HEK293T (cell line): Measurements from ENCODE around the gene SAMD14.

ENCODE experiments used
- CTCF ChIA-PET: fragments of 350-600 bp; formaldehyde crosslinking; extraction: SDS; loops from one replicate; lab custom pipeline; 2021; ENCODE audit warnings: antibody characterized with exemption, inconsistent platforms; lab: Yijun Ruan, JAX
- POLR2A ChIA-PET: fragments of 350-600 bp; formaldehyde crosslinking; extraction: SDS; loops from one replicate; lab custom pipeline; 2020; ENCODE audit warnings: antibody characterized with exemption, inconsistent platforms; lab: Yijun Ruan, JAX
- DNase-seq: peaks from one replicate; pipeline ENCODE4 v3.0.0; 2012; ENCODE audit warnings: mixed read lengths; ENCODE audit errors: extremely low spot score
- ARNT ChIP-seq: fragments of 450-650 bp; IDR thresholded peaks from 2 replicates; pipeline ENCODE4 v1.6.1; 2017; ENCODE audit warnings: mild to moderate bottlenecking
- BHLHE40 ChIP-seq: fragments of 450-650 bp; IDR thresholded peaks from 2 replicates; pipeline ENCODE4 v1.6.1; 2016; ENCODE audit warnings: mild to moderate bottlenecking, moderate library complexity, borderline replicate concordance
- CTBP1 ChIP-seq: fragments of 450-650 bp; IDR thresholded peaks from 2 replicates; pipeline ENCODE4 v1.6.1; 2016; ENCODE audit warnings: borderline replicate concordance
- ELF4 ChIP-seq: fragments of 450-650 bp; IDR thresholded peaks from 2 replicates; pipeline ENCODE4 v1.6.1; 2017; ENCODE audit warnings: antibody characterized with exemption
- FOXA1 ChIP-seq: fragments of 450-650 bp; IDR thresholded peaks from 2 replicates; pipeline ENCODE4 v1.6.1; 2016; ENCODE audit warnings: mild to moderate bottlenecking
- FOXK2 ChIP-seq: fragments of 450-650 bp; IDR thresholded peaks from 2 replicates; pipeline ENCODE4 v1.6.1; 2016; ENCODE audit warnings: mild to moderate bottlenecking
- FOXM1 ChIP-seq: fragments of 450-650 bp; IDR thresholded peaks from 2 replicates; pipeline ENCODE4 v1.6.1; 2017; ENCODE audit warnings: mild to moderate bottlenecking, borderline replicate concordance
- HDGF ChIP-seq: fragments of 450-650 bp; IDR thresholded peaks from 2 replicates; pipeline ENCODE4 v1.6.1; 2017; ENCODE audit warnings: antibody characterized with exemption, borderline replicate concordance
- L3MBTL2 ChIP-seq: fragments of 450-650 bp; conservative IDR thresholded peaks from 2 replicates; pipeline ENCODE4 v1.6.1; 2016; ENCODE audit warnings: mild to moderate bottlenecking
- LEF1 ChIP-seq: fragments of 450-650 bp; IDR thresholded peaks from 2 replicates; pipeline ENCODE4 v1.6.1; 2017; ENCODE audit warnings: mild to moderate bottlenecking, borderline replicate concordance
- NFRKB ChIP-seq: fragments of 450-650 bp; IDR thresholded peaks from 2 replicates; pipeline ENCODE4 v1.6.1; 2016; ENCODE audit warnings: mild to moderate bottlenecking, moderate library complexity
- PKNOX1 ChIP-seq: fragments of 450-650 bp; IDR thresholded peaks from 2 replicates; pipeline ENCODE4 v1.6.1; 2016
- SP1 ChIP-seq: fragments of 450-650 bp; IDR thresholded peaks from 2 replicates; pipeline ENCODE4 v1.6.1; 2017
- SUZ12 ChIP-seq: fragments of 450-650 bp; IDR thresholded peaks from 2 replicates; pipeline ENCODE4 v1.6.1; 2016; ENCODE audit warnings: mild to moderate bottlenecking
- TARDBP ChIP-seq: fragments of 450-650 bp; IDR thresholded peaks from 2 replicates; pipeline ENCODE4 v1.6.1; 2016
- ZNF384 ChIP-seq: fragments of 450-650 bp; IDR thresholded peaks from 2 replicates; pipeline ENCODE4 v1.6.1; 2016

The SAMD14 gene

GRCh38 chr17:50123649-50124349 is 6.2 kb downstream of the SAMD14 start:
- POLR2A ChIA-PET, result interaction anchor here (0.5 to 2.1 kb wide), 11 partner anchors 10 to 72 kb away, joined by 3 to 14 read pairs (median 3); partner anchors contain the start of gene PDK2
- CTCF ChIA-PET, result interaction anchor here (0.6 to 2.7 kb wide), 7 partner anchors 9 to 318 kb away, joined by 3 to 17 read pairs (median 5); partner anchors contain the start of genes PDK2 and SGCA
- peak; percentile 69 for DNase-seq
- TF ChIP-seq NFRKB (no peak), PKNOX1 (no peak), BHLHE40 (no peak), L3MBTL2 (peak; percentile 47), FOXA1 (no peak)

- CTCF ChIA-PET, result interaction anchor here (0.6 to 2.7 kb wide), 7 partner anchors 8 to 319 kb away, joined by 3 to 17 read pairs (median 5); partner anchors contain the start of genes PDK2 and SGCA
- POLR2A ChIA-PET, result interaction anchor here (0.9 to 2.1 kb wide), 7 partner anchors 9 to 71 kb away, joined by 3 to 14 read pairs (median 11); partner anchors contain the start of gene PDK2
- TF ChIP-seq SUZ12 (no peak), HDGF (no peak), ELF4 (no peak), FOXM1 (no peak), CTBP1 (no peak)
- DNase-seq, result no peak
Observed at GRCh38 chr17:50122945-50123344, 7.0 kb downstream of the SAMD14 start.

GRCh38 chr17:50120475-50121253 is 9.3 kb downstream of the SAMD14 start:
- CTCF ChIA-PET, result no interaction called here
- no peak for DNase-seq
- TF ChIP-seq SP1, result no peak
- TF ChIP-seq FOXA1, result no peak
- TF ChIP-seq NFRKB, result no peak
- no peak for TF ChIP-seq L3MBTL2
- TF ChIP-seq TARDBP, result no peak
- no peak for TF ChIP-seq SUZ12
- no peak for TF ChIP-seq BHLHE40
- TF ChIP-seq FOXK2, result no peak
- TF ChIP-seq PKNOX1, result no peak
- no peak for TF ChIP-seq LEF1
- TF ChIP-seq ELF4, result no peak
- no peak for TF ChIP-seq ZNF384
- TF ChIP-seq FOXM1, result no peak
- no peak for TF ChIP-seq CTBP1
- no peak for TF ChIP-seq HDGF
- no peak for TF ChIP-seq ARNT
- POLR2A ChIA-PET, result interaction anchor here (1.9 kb wide), 1 partner anchor 40 kb away, joined by 8 read pairs; no protein-coding TSS in a partner anchor

- TF ChIP-seq FOXK2 (no peak), ZNF384 (no peak), SUZ12 (no peak), FOXM1 (no peak), TARDBP (no peak), ELF4 (no peak), ARNT (no peak), LEF1 (no peak), HDGF (no peak), CTBP1 (no peak), BHLHE40 (no peak), L3MBTL2 (no peak), FOXA1 (no peak)
- POLR2A ChIA-PET, result interaction anchor here (1.0 to 1.9 kb wide), 2 partner anchors 14 to 42 kb away, joined by 3 to 8 read pairs; no protein-coding TSS in a partner anchor
- DNase-seq, result no peak
- CTCF ChIA-PET, result interaction anchor here (0.9 to 1.0 kb wide), 2 partner anchors 81 to 178 kb away, joined by 3 to 4 read pairs; no protein-coding TSS in a partner anchor
Observed at GRCh38 chr17:50118828-50119218, 11.1 kb downstream of the SAMD14 start.

- POLR2A ChIA-PET, result interaction anchor here (0.9 to 1.9 kb wide), 2 partner anchors 43 to 59 kb away, joined by 3 to 8 read pairs; no protein-coding TSS in a partner anchor
- DNase-seq, result no peak
- CTCF ChIA-PET, result no interaction called here
- TF ChIP-seq ELF4 (no peak), TARDBP (no peak), CTBP1 (no peak), PKNOX1 (no peak), BHLHE40 (no peak), FOXA1 (no peak), SUZ12 (no peak), NFRKB (no peak), L3MBTL2 (no peak), ZNF384 (no peak), SP1 (no peak), FOXM1 (no peak), FOXK2 (no peak), HDGF (no peak), LEF1 (no peak), ARNT (no peak)
Observed at GRCh38 chr17:50118076-50118827, 11.7 kb downstream of the SAMD14 start.
